ENCODE measurements around the gene WBP1L.
A peak's percentile ranks its signal among the peaks of the same experiment; 100 is the strongest.
"Not testable (repeated sequence)": the region's sequence is repeated elsewhere in the genome, so short reads cannot be mapped to it uniquely, and the experiment has no call there.

WBP1L gene

DNA sequence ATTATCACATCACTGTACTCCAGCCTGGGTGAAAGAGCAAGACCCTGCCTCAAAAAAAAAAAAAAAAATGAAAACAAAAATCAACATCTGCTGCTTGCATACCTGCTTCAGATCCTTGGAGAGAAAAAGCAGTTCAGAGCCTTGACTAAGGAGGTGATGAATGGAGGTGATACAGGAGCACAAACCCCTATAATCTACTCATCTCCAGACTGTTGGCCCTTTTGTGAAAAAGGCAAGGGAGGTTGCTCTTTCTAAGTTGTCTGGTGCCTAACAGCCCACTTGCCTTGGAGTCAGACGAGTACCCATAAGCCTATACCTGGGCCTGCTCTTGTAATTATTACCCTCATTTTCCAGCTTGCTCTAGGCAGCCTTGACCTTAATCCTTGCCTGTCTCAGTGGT is 27.9 kb upstream of the WBP1L start:
- H3K27ac Mint-ChIP-seq = peak overlapping the region; percentile 23
- H3K9me3 Mint-ChIP-seq = no peaks in the 10 kb centered on the region
- peaks cover 7% of the 10 kb centered on the region for H3K36me3 Mint-ChIP-seq
- H3K4me3 Mint-ChIP-seq = peak overlapping the region; percentile 67
- no peaks in the 10 kb centered on the region for H3K27me3 Mint-ChIP-seq
- H3K4me1 Mint-ChIP-seq = peaks cover 57% of the 10 kb centered on the region

DNA sequence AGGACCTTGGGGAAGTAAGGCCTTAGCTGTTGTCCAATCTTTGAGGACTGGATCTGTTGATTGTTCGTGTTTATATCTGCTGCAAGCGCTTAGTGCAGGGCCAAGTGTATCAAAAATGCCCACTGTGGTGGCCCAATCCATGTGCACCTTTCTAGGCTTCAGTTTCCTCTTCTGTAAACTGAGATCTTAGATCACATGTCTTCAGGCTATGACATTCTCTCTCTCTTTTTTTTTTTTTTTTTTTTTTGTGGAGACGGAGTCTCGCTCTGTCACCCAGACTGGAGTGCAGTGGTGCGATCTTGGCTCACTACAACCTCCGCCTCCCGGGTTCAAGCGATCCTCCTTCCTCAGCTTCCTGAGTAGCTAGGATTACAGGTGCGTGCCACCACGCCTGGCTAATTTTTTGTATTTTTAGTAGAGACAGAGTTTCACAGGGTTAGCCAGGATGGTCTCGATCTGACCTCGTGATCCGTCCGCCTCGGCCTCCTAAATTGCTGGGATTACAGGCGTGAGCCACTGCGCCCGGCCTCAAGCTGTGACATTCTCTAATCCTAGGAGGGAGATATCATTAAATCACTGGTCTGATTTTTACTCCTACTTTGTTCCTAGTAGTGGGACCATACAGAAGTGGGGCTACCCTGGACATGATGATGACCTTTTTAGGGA is 26.7 kb upstream of the WBP1L start:
- Mint-ChIP-seq H3K4me1 (peaks cover 61% of the 10 kb centered on the region), H3K4me3 (peak overlapping the region; percentile 23)
- H3K27ac Mint-ChIP-seq, H3K36me3 Mint-ChIP-seq, H3K27me3 Mint-ChIP-seq, H3K9me3 Mint-ChIP-seq: not testable (repeated sequence)

- Mint-ChIP-seq H3K4me1 (peaks cover 57% of the 10 kb centered on the region), H3K27me3 (no peaks in the 10 kb centered on the region), H3K36me3 (peaks cover 9% of the 10 kb centered on the region), H3K27ac (no peak overlapping the region), H3K9me3 (no peaks in the 10 kb centered on the region), H3K4me3 (no peak overlapping the region)
These were observed 25.5 kb upstream of the WBP1L start for GRCh38 chr10:102718220-102718619.

DNA sequence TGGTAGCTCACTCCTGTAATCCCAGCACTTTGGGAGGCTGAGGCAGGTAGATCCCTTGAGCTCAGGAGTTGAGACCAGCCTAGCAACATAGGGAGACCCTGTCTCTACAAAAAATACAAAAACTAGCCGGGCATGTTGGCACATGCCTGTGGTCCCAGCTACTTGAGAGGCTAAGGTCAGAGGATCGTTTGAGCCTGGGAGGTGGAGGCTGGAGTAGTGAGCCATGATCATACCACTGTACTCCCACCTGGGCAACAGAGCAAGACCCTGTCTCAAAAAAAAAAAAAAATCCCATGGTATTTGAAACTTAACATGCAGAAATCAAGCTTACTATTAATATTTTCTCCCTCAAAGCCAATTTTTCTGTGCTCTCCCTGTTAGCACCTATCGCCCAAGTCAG is 23.4 kb upstream of the WBP1L start:
- Mint-ChIP-seq H3K27me3 (no peaks in the 10 kb centered on the region), H3K4me3 (no peak overlapping the region), H3K36me3 (peaks cover 17% of the 10 kb centered on the region), H3K27ac (no peak overlapping the region), H3K4me1 (peaks cover 52% of the 10 kb centered on the region), H3K9me3 (no peaks in the 10 kb centered on the region)

- Mint-ChIP-seq H3K4me1 (peaks cover 47% of the 10 kb centered on the region), H3K27ac (no peak overlapping the region), H3K9me3 (no peaks in the 10 kb centered on the region), H3K36me3 (peaks cover 17% of the 10 kb centered on the region), H3K4me3 (no peak overlapping the region), H3K27me3 (no peaks in the 10 kb centered on the region)
These were observed 22.9 kb upstream of the WBP1L start for GRCh38 chr10:102720775-102721301.

DNA sequence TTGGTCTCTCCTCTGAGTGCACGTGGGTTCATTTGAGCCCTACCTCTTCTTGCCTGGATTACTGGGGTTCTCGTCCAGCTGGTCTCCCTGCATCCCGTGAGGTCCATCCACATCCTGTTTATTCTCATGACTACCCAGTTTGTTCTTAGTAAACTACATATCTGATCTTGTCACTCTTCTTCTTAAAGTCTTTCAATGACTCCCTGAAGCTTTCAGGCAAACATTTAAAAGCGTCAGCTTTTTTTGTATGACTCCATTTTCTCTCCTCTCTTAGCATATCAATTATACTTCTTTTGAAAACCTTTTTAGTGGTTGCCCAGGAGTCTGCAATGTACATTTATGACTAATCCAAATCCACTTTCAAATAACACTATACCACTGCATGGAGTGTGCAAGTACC is 21.8 kb upstream of the WBP1L start:
- Mint-ChIP-seq H3K36me3 (peaks cover 15% of the 10 kb centered on the region), H3K27me3 (no peaks in the 10 kb centered on the region), H3K27ac (no peak overlapping the region)

GRCh38 chr10:102723989-102724388 is 19.8 kb upstream of the WBP1L start:
- Mint-ChIP-seq H3K4me3 (no peak overlapping the region), H3K9me3 (no peaks in the 10 kb centered on the region), H3K4me1 (peaks cover 18% of the 10 kb centered on the region), H3K27me3 (no peaks in the 10 kb centered on the region), H3K27ac (no peak overlapping the region), H3K36me3 (peaks cover 12% of the 10 kb centered on the region)

More for the DNA sequence above, 21.8 kb upstream of the WBP1L start:
- H3K9me3 Mint-ChIP-seq = no peaks in the 10 kb centered on the region
- H3K4me3 Mint-ChIP-seq = no peak overlapping the region
- peaks cover 36% of the 10 kb centered on the region for H3K4me1 Mint-ChIP-seq

- H3K27me3 Mint-ChIP-seq = no peaks in the 10 kb centered on the region
- H3K9me3 Mint-ChIP-seq = no peaks in the 10 kb centered on the region
- H3K27ac Mint-ChIP-seq = no peak overlapping the region
- H3K4me3 Mint-ChIP-seq = no peak overlapping the region
- peaks cover 12% of the 10 kb centered on the region for H3K36me3 Mint-ChIP-seq
- H3K4me1 Mint-ChIP-seq = peaks cover 12% of the 10 kb centered on the region
These were observed 17.5 kb upstream of the WBP1L start for GRCh38 chr10:102726274-102726673.

GRCh38 chr10:102727037-102727818 is 16.5 kb upstream of the WBP1L start:
- peaks cover 5% of the 10 kb centered on the region for H3K4me1 Mint-ChIP-seq
- H3K36me3 Mint-ChIP-seq = peaks cover 9% of the 10 kb centered on the region
- H3K4me3 Mint-ChIP-seq = no peak overlapping the region

DNA sequence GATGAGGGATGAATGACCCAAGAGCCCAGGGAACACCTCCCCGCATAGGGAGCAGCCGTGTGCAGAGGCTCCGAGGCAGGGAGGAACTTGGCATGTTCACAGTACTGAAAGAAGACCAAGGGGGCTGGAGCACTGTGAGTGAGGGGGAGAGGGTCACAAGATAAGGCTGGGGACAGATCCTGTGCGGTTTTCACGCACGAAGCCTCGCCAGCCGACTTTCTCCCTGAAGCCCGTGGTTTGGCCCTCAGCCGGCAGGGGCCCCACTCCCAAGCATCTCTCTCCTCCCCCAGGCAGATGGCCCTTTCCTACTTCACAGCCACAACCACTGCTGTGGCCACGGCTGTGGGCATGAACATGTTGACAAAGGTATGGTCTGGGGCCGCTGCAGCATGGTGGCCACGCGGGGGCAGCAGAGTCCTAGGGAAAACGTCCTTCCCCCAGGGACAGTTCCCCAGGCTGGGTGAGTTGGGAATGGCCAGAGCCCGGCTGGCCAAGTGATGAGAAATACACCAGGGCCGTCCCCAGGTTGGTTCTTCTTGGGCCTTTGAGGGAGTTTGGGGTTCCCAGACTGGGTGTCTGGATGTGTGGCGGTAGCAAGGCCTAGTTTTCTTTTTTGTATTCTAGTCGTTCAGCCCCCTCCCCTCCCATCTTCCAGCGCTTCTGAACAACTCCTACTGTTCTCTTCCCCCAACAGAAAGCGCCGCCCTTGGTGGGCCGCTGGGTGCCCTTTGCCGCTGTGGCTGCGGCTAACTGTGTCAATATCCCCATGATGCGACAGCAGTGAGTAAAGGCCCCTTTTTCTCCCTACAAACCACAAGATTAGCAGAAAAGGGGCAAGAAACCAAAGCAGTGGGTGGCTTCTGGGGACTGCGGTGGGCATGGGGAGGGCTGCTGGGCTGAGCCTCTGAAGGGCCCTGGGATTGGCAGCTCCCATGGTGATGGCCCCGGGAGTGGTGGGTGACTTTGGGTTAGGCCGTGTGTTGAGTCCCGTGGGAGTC is 14.4 kb upstream of the WBP1L start:
- peaks cover 5% of the 10 kb centered on the region for H3K36me3 Mint-ChIP-seq

More at GRCh38 chr10:102727037-102727818, 16.5 kb upstream of the WBP1L start:
- Mint-ChIP-seq H3K27me3 (no peaks in the 10 kb centered on the region), H3K27ac (no peak overlapping the region), H3K9me3 (no peaks in the 10 kb centered on the region)

GRCh38 chr10:102731222-102731800 is 12.4 kb upstream of the WBP1L start:
- Mint-ChIP-seq H3K4me1 (peaks cover 4% of the 10 kb centered on the region), H3K27ac (no peak overlapping the region), H3K9me3 (no peaks in the 10 kb centered on the region), H3K4me3 (no peak overlapping the region), H3K36me3 (peaks cover 3% of the 10 kb centered on the region), H3K27me3 (no peaks in the 10 kb centered on the region)

More for the DNA sequence above, 14.4 kb upstream of the WBP1L start:
- H3K27ac Mint-ChIP-seq = no peak overlapping the region
- no peaks in the 10 kb centered on the region for H3K9me3 Mint-ChIP-seq
- H3K4me3 Mint-ChIP-seq = no peak overlapping the region
- peaks cover 4% of the 10 kb centered on the region for H3K4me1 Mint-ChIP-seq
- H3K27me3 Mint-ChIP-seq = no peaks in the 10 kb centered on the region

GRCh38 chr10:102732661-102733060 is 11.1 kb upstream of the WBP1L start:
- no peaks in the 10 kb centered on the region for H3K27me3 Mint-ChIP-seq
- peak overlapping the region; percentile 23 for H3K27ac Mint-ChIP-seq
- no peaks in the 10 kb centered on the region for H3K9me3 Mint-ChIP-seq
- peaks cover 3% of the 10 kb centered on the region for H3K36me3 Mint-ChIP-seq
- H3K4me1 Mint-ChIP-seq = peaks cover 4% of the 10 kb centered on the region
- no peak overlapping the region for H3K4me3 Mint-ChIP-seq

GRCh38 chr10:102735065-102735562 is 8.6 kb upstream of the WBP1L start:
- Mint-ChIP-seq H3K27ac (no peak overlapping the region), H3K9me3 (no peaks in the 10 kb centered on the region), H3K36me3 (peaks cover 2% of the 10 kb centered on the region), H3K27me3 (no peaks in the 10 kb centered on the region), H3K4me1 (no peaks in the 10 kb centered on the region), H3K4me3 (no peak overlapping the region)

- H3K4me3 Mint-ChIP-seq = no peak overlapping the region
- no peaks in the 10 kb centered on the region for H3K27me3 Mint-ChIP-seq
- peaks cover 6% of the 10 kb centered on the region for H3K9me3 Mint-ChIP-seq
- H3K4me1 Mint-ChIP-seq = peaks cover 11% of the 10 kb centered on the region
- H3K27ac Mint-ChIP-seq = no peak overlapping the region
- peaks cover 2% of the 10 kb centered on the region for H3K36me3 Mint-ChIP-seq
These were observed 5.0 kb upstream of the WBP1L start for GRCh38 chr10:102738692-102739121.

DNA sequence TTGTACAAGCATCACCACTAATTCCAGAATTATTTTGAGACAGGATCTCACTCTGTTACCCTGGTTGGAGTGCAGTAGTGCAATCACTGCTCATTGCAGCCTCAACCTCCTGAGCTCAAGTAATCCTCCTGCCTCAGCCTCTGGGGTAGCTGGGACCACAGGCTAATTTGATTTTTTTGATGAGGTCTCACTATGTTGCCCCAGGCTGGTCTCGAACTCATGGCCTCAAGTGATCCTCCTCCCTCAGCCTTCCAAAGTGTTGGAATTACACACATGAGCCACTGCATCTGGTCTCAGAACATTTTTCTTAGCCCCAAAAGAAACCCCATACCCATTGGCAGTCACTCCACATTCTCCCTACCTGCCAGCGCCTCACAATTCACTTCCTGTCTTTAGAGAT is 3.5 kb upstream of the WBP1L start:
- peaks cover 24% of the 10 kb centered on the region for H3K4me1 Mint-ChIP-seq
- no peak overlapping the region for H3K4me3 Mint-ChIP-seq
- no peak overlapping the region for H3K27ac Mint-ChIP-seq
- H3K9me3 Mint-ChIP-seq = peaks cover 6% of the 10 kb centered on the region
- H3K27me3 Mint-ChIP-seq = no peaks in the 10 kb centered on the region
- H3K36me3 Mint-ChIP-seq = no peaks in the 10 kb centered on the region

Data from activated naive CD4-positive, alpha-beta T cell treated with anti-CD3 and anti-CD28 coated beads, Interleukin-2, amount 50 U/mL, for 24 hours (primary cell).